Measurements from ENCODE around the gene COQ10A. TPM values are rescaled to one million over a fixed set of nuclear protein-coding genes. Genes with fewer than 3 reads are reported as not detected.

COQ10A gene
- total RNA-seq, 1 donor from 2014 or later = 10.1 TPM

DNA sequence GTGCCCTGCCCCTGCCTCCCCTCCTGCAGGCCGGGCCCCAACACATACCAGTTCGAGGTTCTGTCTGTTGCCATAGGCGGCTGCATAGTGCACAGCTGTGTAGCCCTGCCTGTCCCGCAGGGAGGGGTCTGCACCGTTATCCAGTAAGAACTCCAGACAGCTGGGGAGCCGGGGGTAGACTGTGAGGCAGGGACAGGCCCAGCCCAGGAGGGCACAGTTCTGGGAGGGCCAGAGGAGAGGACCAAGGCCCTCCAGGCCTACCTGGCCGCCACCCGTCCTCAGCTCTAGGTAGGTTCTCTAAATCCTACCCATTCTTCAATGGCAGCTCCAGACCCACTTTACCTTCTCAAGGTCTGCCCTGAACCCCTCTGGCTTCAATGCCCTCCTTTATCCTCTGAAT, 18.0 kb upstream of the COQ10A start:
- Histone ChIP-seq H3K9me3 (no peaks in the 10 kb centered on the region), H3K27me3 (no peaks in the 10 kb centered on the region), H3K36me3 (peaks cover 10 to 97% of the 10 kb centered on the region in 2 donors), H3K4me3 (no peak overlapping the region), H3K27ac (no peak overlapping the region), H3K4me1 (no peaks in the 10 kb centered on the region)
- no peak for DNase-seq (ENCODE audit: extremely low spot score in 2 of 2)
- TF ChIP-seq, protein P1, sequence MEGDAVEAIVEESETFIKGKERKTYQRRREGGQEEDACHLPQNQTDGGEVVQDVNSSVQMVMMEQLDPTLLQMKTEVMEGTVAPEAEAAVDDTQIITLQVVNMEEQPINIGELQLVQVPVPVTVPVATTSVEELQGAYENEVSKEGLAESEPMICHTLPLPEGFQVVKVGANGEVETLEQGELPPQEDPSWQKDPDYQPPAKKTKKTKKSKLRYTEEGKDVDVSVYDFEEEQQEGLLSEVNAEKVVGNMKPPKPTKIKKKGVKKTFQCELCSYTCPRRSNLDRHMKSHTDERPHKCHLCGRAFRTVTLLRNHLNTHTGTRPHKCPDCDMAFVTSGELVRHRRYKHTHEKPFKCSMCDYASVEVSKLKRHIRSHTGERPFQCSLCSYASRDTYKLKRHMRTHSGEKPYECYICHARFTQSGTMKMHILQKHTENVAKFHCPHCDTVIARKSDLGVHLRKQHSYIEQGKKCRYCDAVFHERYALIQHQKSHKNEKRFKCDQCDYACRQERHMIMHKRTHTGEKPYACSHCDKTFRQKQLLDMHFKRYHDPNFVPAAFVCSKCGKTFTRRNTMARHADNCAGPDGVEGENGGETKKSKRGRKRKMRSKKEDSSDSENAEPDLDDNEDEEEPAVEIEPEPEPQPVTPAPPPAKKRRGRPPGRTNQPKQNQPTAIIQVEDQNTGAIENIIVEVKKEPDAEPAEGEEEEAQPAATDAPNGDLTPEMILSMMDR (IDR thresholded peaks at IDR 0.05) = no peak
- intact Hi-C loops (cut with DNase I) = no loop called here

- Histone ChIP-seq H3K9me3 (no peaks in the 10 kb centered on the region), H3K4me1 (peaks cover 17% of the 10 kb centered on the region), H3K27me3 (no peaks in the 10 kb centered on the region), H3K4me3 (no peak overlapping the region), H3K27ac (no peak overlapping the region), H3K36me3 (peaks cover 12 to 85% of the 10 kb centered on the region in 2 donors)
- TF ChIP-seq POLR2A (IDR thresholded peaks at IDR 0.05) (no peak), POLR2AphosphoS5 (IDR thresholded peaks at IDR 0.05; ENCODE audit: insufficient read depth in 1 of 2, low read depth in 1 of 2) (no peak)
- TF ChIP-seq, protein P1 (IDR thresholded peaks at IDR 0.05) = no peak
- DNase-seq (ENCODE audit: extremely low spot score in 2 of 2) = no peak
- intact Hi-C loops (cut with DNase I) = no loop called here
Measured at GRCh38 chr12:56252649-56253048, 14.1 kb upstream of the COQ10A start.

GRCh38 chr12:56253091-56253490, 13.7 kb upstream of the COQ10A start:
- no peaks in the 10 kb centered on the region for H3K9me3 ChIP-seq
- peaks cover 17% of the 10 kb centered on the region for H3K4me1 ChIP-seq
- no peak overlapping the region for H3K4me3 ChIP-seq
- H3K27ac ChIP-seq = no peak overlapping the region
- DNase-seq (ENCODE audit: extremely low spot score in 2 of 2) = no peak
- H3K36me3 ChIP-seq = peaks cover 12 to 80% of the 10 kb centered on the region in 2 donors
- no peak for TF ChIP-seq POLR2A (IDR thresholded peaks at IDR 0.05)
- TF ChIP-seq, protein P1 (IDR thresholded peaks at IDR 0.05) = no peak
- TF ChIP-seq POLR2AphosphoS5 (IDR thresholded peaks at IDR 0.05; ENCODE audit: insufficient read depth in 1 of 2, low read depth in 1 of 2) = no peak
- no peaks in the 10 kb centered on the region for H3K27me3 ChIP-seq
- intact Hi-C loops (cut with DNase I) = no loop called here

DNA sequence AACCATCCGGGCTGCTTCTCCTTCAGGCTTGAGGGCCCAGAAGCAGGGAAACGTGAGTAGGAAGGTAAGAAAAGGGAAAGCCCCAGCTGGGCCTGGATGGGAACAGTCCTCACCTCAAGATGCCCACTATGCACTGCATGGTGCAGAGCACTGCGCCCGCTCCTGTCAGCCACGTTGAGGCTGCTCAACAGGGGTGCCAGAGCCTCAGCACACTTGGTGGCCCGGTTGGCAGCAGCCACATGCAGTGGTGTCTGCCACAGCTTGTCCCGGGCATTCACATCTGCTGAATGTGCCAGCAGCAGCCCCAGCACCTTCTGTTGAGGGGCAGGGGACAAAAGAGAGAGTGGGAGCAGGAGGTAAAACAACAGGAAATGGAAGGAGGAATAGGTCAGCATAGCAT, 11.1 kb upstream of the COQ10A start:
- peaks cover 12 to 55% of the 10 kb centered on the region in 2 donors for H3K36me3 ChIP-seq
- no peak for DNase-seq (ENCODE audit: extremely low spot score in 2 of 2)
- H3K27me3 ChIP-seq = no peaks in the 10 kb centered on the region
- TF ChIP-seq POLR2AphosphoS5 (IDR thresholded peaks at IDR 0.05; ENCODE audit: insufficient read depth in 1 of 2, low read depth in 1 of 2) (no peak), POLR2A (IDR thresholded peaks at IDR 0.05) (no peak)
- TF ChIP-seq, protein P1 (IDR thresholded peaks at IDR 0.05) = no peak
- H3K9me3 ChIP-seq = no peaks in the 10 kb centered on the region
- intact Hi-C loops (cut with DNase I) = no loop called here
- peaks cover 25% of the 10 kb centered on the region for H3K4me1 ChIP-seq
- no peak overlapping the region for H3K4me3 ChIP-seq
- no peak overlapping the region for H3K27ac ChIP-seq

DNA sequence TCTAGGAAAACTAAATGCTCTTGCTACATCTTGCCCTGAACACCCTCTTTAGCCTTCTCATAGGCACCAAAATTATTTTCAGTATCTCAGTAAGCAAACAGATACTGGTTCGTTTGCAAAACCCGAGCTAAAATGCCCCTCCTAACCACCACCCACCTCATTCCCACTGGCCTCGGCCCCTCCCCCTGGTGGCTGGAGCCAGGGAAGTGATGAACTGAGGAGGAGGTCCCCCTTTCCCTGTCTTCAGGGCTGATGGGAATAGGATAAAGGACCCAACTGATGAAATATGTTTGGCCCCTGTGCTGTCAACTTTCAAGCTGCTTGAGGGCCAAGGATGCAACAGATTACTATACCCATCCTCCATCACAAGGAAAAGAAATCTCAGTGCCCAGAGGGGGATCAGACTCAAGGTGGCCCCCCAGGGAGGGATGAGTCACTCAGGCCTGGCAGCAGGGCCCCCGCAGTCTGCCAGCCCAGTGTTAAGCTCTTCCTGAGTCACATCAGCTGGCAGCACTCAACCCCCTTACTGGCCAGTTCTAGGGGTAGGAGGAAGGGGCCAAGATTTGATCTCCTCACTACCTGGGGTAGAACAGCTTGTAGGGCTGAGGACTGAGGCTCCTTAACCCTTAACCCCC, 10.3 kb upstream of the COQ10A start:
- Histone ChIP-seq H3K4me1 (peaks cover 25% of the 10 kb centered on the region), H3K9me3 (no peaks in the 10 kb centered on the region), H3K27ac (peak overlapping the region; percentile 84), H3K27me3 (no peaks in the 10 kb centered on the region), H3K36me3 (peaks cover 12 to 50% of the 10 kb centered on the region in 2 donors), H3K4me3 (peak overlapping the region in 1 of 2 donors; percentile 93)
- intact Hi-C loops (cut with DNase I) = no loop called here
- no peak for TF ChIP-seq POLR2A (IDR thresholded peaks at IDR 0.05)
- TF ChIP-seq POLR2AphosphoS5 (IDR thresholded peaks at IDR 0.05; ENCODE audit: insufficient read depth in 1 of 2, low read depth in 1 of 2) = no peak
- TF ChIP-seq, protein P1 (IDR thresholded peaks at IDR 0.05) = no peak
- no peak for DNase-seq (ENCODE audit: extremely low spot score in 2 of 2)
